ENCODE measurements around the gene POP5.
"Not testable (repeated sequence)": the region's sequence is repeated elsewhere in the genome, so short reads cannot be mapped to it uniquely, and the experiment has no call there.

The POP5 gene

GRCh38 chr12:120580787-120581723 is at the start of gene POP5:
Gene POP5 (minus strand): TSS chr12:120581402. CDS start chr12:120581362, 40 bp downstream.
- peak; percentile 97 for DNase-seq

GRCh38 chr12:120630104-120630892 is 49.1 kb upstream of the POP5 start:
- no peak for DNase-seq

GRCh38 chr12:120628919-120629318 is 47.7 kb upstream of the POP5 start:
- DNase-seq, result no peak

GRCh38 chr12:120625557-120626419 is 44.6 kb upstream of the POP5 start:
- DNase-seq, result no peak

GRCh38 chr12:120620624-120621023 is 39.4 kb upstream of the POP5 start:
- no peak for DNase-seq

GRCh38 chr12:120618954-120619615 is 37.9 kb upstream of the POP5 start:
- no peak for DNase-seq

- not testable (repeated sequence) for DNase-seq
Observed at GRCh38 chr12:120617767-120618166, 36.6 kb upstream of the POP5 start.

GRCh38 chr12:120617193-120617592 is 36.0 kb upstream of the POP5 start:
- not testable (repeated sequence) for DNase-seq

GRCh38 chr12:120614848-120615247 is 33.6 kb upstream of the POP5 start:
- DNase-seq, result no peak

GRCh38 chr12:120611534-120611933 is 30.3 kb upstream of the POP5 start:
- not testable (repeated sequence) for DNase-seq

GRCh38 chr12:120610560-120610959 is 29.4 kb upstream of the POP5 start:
- no peak for DNase-seq

GRCh38 chr12:120602416-120602815 is 21.2 kb upstream of the POP5 start:
- DNase-seq, result not testable (repeated sequence)

GRCh38 chr12:120599672-120600552 is 18.7 kb upstream of the POP5 start:
- no peak for DNase-seq

GRCh38 chr12:120598674-120599463 is 17.7 kb upstream of the POP5 start:
- no peak for DNase-seq

- no peak for DNase-seq
Observed at GRCh38 chr12:120597861-120598260, 16.7 kb upstream of the POP5 start.

- DNase-seq, result no peak
Observed at GRCh38 chr12:120596901-120597300, 15.7 kb upstream of the POP5 start.

- DNase-seq, result no peak
Observed at GRCh38 chr12:120592121-120593049, 11.2 kb upstream of the POP5 start.

GRCh38 chr12:120590741-120591407 is 9.7 kb upstream of the POP5 start:
- no peak for DNase-seq
